ENCODE results near the gene IL1RAPL2. TPM values are rescaled to one million over a fixed set of nuclear protein-coding genes. Genes with fewer than 3 reads are reported as not detected.

The IL1RAPL2 gene
- total and polyA plus RNA-seq, 2 of the 4 experiments (the other 2 are of a cell fraction): 0.03 TPM; not detected in 1

DNA sequence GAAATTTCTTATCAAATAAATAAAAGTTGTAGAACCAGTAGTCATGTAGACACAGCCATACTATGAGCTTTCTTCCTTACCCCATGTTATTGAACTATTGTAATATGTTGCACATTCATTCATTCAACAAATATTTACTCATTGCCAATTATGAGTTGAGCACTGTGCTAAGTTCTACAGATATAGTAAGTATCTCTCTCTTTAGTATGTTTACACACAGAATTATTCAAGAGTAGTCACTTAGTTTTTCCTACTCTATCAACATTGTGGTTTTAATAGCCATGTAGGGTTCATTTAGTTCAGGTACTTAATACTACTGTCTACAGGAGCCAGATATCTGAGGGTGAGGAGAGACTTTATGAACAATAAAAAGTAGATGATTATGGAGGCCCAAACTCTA, 568.3 kb downstream of the IL1RAPL2 start:
- H3K9me1 ChIP-seq (ENCODE audit: insufficient read depth, low read length): no peaks in the 10 kb centered on the region
- H3K27me3 ChIP-seq (ENCODE audit: control insufficient read depth, insufficient read depth, low read length): no peaks in the 10 kb centered on the region
- H3K79me1 ChIP-seq (ENCODE audit: low read depth in 1 of 2, low read length in 2 of 2): no peaks in the 10 kb centered on the region
- H3K4ac ChIP-seq (ENCODE audit: low read depth, low read length): no peak overlapping the region
- H2AFZ ChIP-seq (replicated peaks; ENCODE audit: low read length, poor library complexity): no peak overlapping the region
- BruUV-seq (replicated peaks): no TSS peak
- H4K91ac ChIP-seq (ENCODE audit: insufficient read depth, low read depth, low read length): no peak overlapping the region
- H3K18ac ChIP-seq (ENCODE audit: low read depth, low read length): no peak overlapping the region
- H2AK9ac ChIP-seq (replicated peaks; ENCODE audit: low read depth, low read length, poor library complexity): no peak overlapping the region
- H3K23ac ChIP-seq (ENCODE audit: low read depth, low read length): no peak overlapping the region
- H3K4me2 ChIP-seq (ENCODE audit: low read depth, low read length): no peak overlapping the region
- H3K4me3 ChIP-seq (ENCODE audit: insufficient read depth, low read depth, low read length): no peak overlapping the region
- no peak overlapping the region for H2BK120ac ChIP-seq (ENCODE audit: low read depth, low read length)
- H3K9me3 ChIP-seq (ENCODE audit: control insufficient read depth, insufficient read depth, low read length): no peaks in the 10 kb centered on the region
- no peak overlapping the region for H2AK5ac ChIP-seq (ENCODE audit: low read depth, low read length)
- in situ Hi-C loops (cut with MboI; ENCODE audit: low sequenced_read_pairs) (no loop called here), dilution Hi-C loops (cut with HindIII; ENCODE audit: low sequenced_read_pairs, unreplicated experiment) (no loop called here), intact Hi-C loops (cut with micrococcal nuclease) (no loop called here)
- no peak overlapping the region for H3K14ac ChIP-seq (replicated peaks; ENCODE audit: low read depth, low read length)
- ATAC-seq (ENCODE audit: low read depth) (no peak), DNase-seq (no peak)
- no peaks in the 10 kb centered on the region for H3K36me3 ChIP-seq (ENCODE audit: control insufficient read depth, insufficient read depth, low read length)
- H3K9ac ChIP-seq (ENCODE audit: low read depth, low read length): no peak overlapping the region
- no peak overlapping the region for H3K56ac ChIP-seq (ENCODE audit: extremely low read depth, insufficient read depth, low read length)
- no peak overlapping the region for H4K5ac ChIP-seq (ENCODE audit: low read depth, low read length)
- H4K20me1 ChIP-seq (ENCODE audit: insufficient read depth, low read length): no peaks in the 10 kb centered on the region
- H3K27ac ChIP-seq (ENCODE audit: insufficient read depth, low read length): no peak overlapping the region
- H2BK5ac ChIP-seq (ENCODE audit: low read depth, low read length, poor library complexity, severe bottlenecking): no peak overlapping the region
- ChIA-PET CTCF (no interaction called here), POLR2A (ENCODE audit: unreplicated experiment) (no interaction called here)
- no peak overlapping the region for H2BK20ac ChIP-seq (ENCODE audit: low read depth, low read length)
- no peak overlapping the region for H4K8ac ChIP-seq (ENCODE audit: low read depth in 2 of 2, low read length in 2 of 2)
- no peak overlapping the region for H2BK15ac ChIP-seq (ENCODE audit: low read depth, low read length)
- no peak for TF ChIP-seq SMC3 (IDR thresholded peaks at IDR 0.05; ENCODE audit: low read depth, low read length)
- TF ChIP-seq FOS (IDR thresholded peaks at IDR 0.05; ENCODE audit: low read depth, low read length): no peak
- TF ChIP-seq, protein P1, sequence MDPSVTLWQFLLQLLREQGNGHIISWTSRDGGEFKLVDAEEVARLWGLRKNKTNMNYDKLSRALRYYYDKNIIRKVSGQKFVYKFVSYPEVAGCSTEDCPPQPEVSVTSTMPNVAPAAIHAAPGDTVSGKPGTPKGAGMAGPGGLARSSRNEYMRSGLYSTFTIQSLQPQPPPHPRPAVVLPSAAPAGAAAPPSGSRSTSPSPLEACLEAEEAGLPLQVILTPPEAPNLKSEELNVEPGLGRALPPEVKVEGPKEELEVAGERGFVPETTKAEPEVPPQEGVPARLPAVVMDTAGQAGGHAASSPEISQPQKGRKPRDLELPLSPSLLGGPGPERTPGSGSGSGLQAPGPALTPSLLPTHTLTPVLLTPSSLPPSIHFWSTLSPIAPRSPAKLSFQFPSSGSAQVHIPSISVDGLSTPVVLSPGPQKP (IDR thresholded peaks at IDR 0.05; ENCODE audit: borderline replicate concordance, low read depth, low read length): no peak
- no peak for TF ChIP-seq MAZ (IDR thresholded peaks at IDR 0.05; ENCODE audit: borderline replicate concordance, low read depth, low read length)
- TF ChIP-seq RCOR1 (IDR thresholded peaks at IDR 0.05; ENCODE audit: insufficient replicate concordance, low read length): no peak
- TF ChIP-seq, protein P2, sequence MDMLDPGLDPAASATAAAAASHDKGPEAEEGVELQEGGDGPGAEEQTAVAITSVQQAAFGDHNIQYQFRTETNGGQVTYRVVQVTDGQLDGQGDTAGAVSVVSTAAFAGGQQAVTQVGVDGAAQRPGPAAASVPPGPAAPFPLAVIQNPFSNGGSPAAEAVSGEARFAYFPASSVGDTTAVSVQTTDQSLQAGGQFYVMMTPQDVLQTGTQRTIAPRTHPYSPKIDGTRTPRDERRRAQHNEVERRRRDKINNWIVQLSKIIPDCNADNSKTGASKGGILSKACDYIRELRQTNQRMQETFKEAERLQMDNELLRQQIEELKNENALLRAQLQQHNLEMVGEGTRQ (IDR thresholded peaks at IDR 0.05; ENCODE audit: low read depth, low read length): no peak
- TF ChIP-seq CHD1 (IDR thresholded peaks at IDR 0.05; ENCODE audit: low read depth, low read length): no peak
- no peak for TF ChIP-seq MAFK (IDR thresholded peaks at IDR 0.05; ENCODE audit: low read depth, low read length)
- no peak for TF ChIP-seq CEBPB (IDR thresholded peaks at IDR 0.05; ENCODE audit: low read depth, low read length)
- TF ChIP-seq RAD21 (IDR thresholded peaks at IDR 0.05; ENCODE audit: low read length): no peak
- TF ChIP-seq BHLHE40 (IDR thresholded peaks at IDR 0.05; ENCODE audit: low read depth, low read length): no peak
- TF ChIP-seq, protein P3, sequence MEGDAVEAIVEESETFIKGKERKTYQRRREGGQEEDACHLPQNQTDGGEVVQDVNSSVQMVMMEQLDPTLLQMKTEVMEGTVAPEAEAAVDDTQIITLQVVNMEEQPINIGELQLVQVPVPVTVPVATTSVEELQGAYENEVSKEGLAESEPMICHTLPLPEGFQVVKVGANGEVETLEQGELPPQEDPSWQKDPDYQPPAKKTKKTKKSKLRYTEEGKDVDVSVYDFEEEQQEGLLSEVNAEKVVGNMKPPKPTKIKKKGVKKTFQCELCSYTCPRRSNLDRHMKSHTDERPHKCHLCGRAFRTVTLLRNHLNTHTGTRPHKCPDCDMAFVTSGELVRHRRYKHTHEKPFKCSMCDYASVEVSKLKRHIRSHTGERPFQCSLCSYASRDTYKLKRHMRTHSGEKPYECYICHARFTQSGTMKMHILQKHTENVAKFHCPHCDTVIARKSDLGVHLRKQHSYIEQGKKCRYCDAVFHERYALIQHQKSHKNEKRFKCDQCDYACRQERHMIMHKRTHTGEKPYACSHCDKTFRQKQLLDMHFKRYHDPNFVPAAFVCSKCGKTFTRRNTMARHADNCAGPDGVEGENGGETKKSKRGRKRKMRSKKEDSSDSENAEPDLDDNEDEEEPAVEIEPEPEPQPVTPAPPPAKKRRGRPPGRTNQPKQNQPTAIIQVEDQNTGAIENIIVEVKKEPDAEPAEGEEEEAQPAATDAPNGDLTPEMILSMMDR (conservative IDR thresholded peaks at IDR 0.05; ENCODE audit: low read depth, low read length): no peak
- no peak for TF ChIP-seq POLR2A (IDR thresholded peaks at IDR 0.05; ENCODE audit: low read depth, low read length)
- no peak for TF ChIP-seq NFE2L2 (IDR thresholded peaks at IDR 0.05; ENCODE audit: low read depth, low read length)
- TF ChIP-seq MXI1 (IDR thresholded peaks at IDR 0.05; ENCODE audit: borderline replicate concordance, low read depth, low read length): no peak
- TF ChIP-seq RFX5 (IDR thresholded peaks at IDR 0.05; ENCODE audit: low read depth, low read length): no peak
- no peaks in the 10 kb centered on the region for H3K4me1 ChIP-seq (ENCODE audit: control insufficient read depth, insufficient read depth, low read length)
